K562 (cell line): ENCODE data around the gene ASB13. TPM values are rescaled to one million over a fixed set of nuclear protein-coding genes. Genes with fewer than 3 reads are reported as not detected.

ENCODE experiments used
- ATAC-seq: fragments of 200-7000 bp; cut with Tn5 transposase; 3 replicates; pipeline ENCODE4 v1.9.1; 2020; ENCODE audit warnings: moderate library complexity
- BruUV-seq: library from RNA; stranded (reverse); fragments of 400-500 nt; replicated peaks from 2 replicates; lab custom pipeline; 2021; lab: Mats Ljungman, UMichigan
- CTCF ChIA-PET: fragments of 300-600 bp; formaldehyde crosslinking; extraction: SDS; loops from one replicate; lab custom pipeline; 2021; ENCODE audit warnings: low intra/inter-chr PET ratio; lab: Yijun Ruan, JAX
- POLR2A ChIA-PET: fragments of 300-600, 350-650 bp; sonication (Branson Sonifier 250); formaldehyde crosslinking; extraction: SDS; loops from one replicate; lab custom pipeline; 2021; ENCODE audit warnings: antibody characterized with exemption, inconsistent platforms; lab: Yijun Ruan, JAX
- DNase-seq, 4 experiments: peaks; one replicate each; pipeline versions ENCODE4 v3.0.0 to v3.0.0-alpha.2; 2011 to 2018; ENCODE audit warnings: low spot score in 3 of 4, mixed read lengths in 3 of 4; ENCODE audit errors: extremely low read depth in 1 of 4
- FAIRE-seq: peaks from 2 replicates; lab custom pipeline; 2011; peaks lifted over from hg19 to GRCh38; lab: Jason Lieb, UNC
- H2AFZ ChIP-seq: 2 replicates; pipeline ENCODE4 v1.6.0; 2011; ENCODE audit warnings: low read depth, low read length, control low read depth, inconsistent platforms
- H3K27ac ChIP-seq: fragments of 200-600 bp; 3 replicates; pipeline ENCODE4 v1.8.0; 2011; ENCODE audit warnings: low read depth, mild to moderate bottlenecking, control low read depth, inconsistent platforms, low read length, moderate library complexity, mixed read lengths; ENCODE audit errors: extremely low read depth
- H3K27me3 ChIP-seq, 2 experiments: fragments of 300-600 bp in 1 of 2; 2 replicates in 1 of 2; 3 replicates in 1 of 2; pipeline versions ENCODE4 v1.6.0 to v1.8.0; 2011; ENCODE audit warnings: inconsistent platforms in 2 of 2, low read length in 2 of 2, mild to moderate bottlenecking in 1 of 2, mixed read lengths in 1 of 2, moderate library complexity in 1 of 2; ENCODE audit not compliant: control insufficient read depth in 2 of 2, insufficient read depth in 2 of 2
- H3K36me3 ChIP-seq: fragments of 300-600 bp; 3 replicates; pipeline ENCODE4 v1.8.0; 2011; ENCODE audit warnings: mild to moderate bottlenecking, low read length, inconsistent platforms; ENCODE audit not compliant: control insufficient read depth, insufficient read depth
- H3K4me1 ChIP-seq, 2 experiments: fragments of 200-600 bp in 1 of 2; replicated peaks in 1 of 2; 2 replicates in 1 of 2; 3 replicates in 1 of 2; pipeline versions ENCODE4 v1.5.1 to v1.8.0; 2011; ENCODE audit warnings: inconsistent platforms in 2 of 2, low read length in 2 of 2, mild to moderate bottlenecking in 1 of 2, mixed read lengths in 1 of 2, moderate library complexity in 1 of 2; ENCODE audit not compliant: control insufficient read depth in 2 of 2, insufficient read depth in 2 of 2
- H3K4me2 ChIP-seq: 2 replicates; pipeline ENCODE4 v1.6.1; 2011; ENCODE audit warnings: low read length, control low read depth, inconsistent platforms, mixed read lengths; ENCODE audit not compliant: insufficient read depth
- H3K4me3 ChIP-seq: fragments of 200-600 bp; sonication (generic), shearing (Covaris generic); 2 replicates; pipeline ENCODE4 v1.5.1; 2016; ENCODE audit warnings: control low read depth, inconsistent platforms
- H3K79me2 ChIP-seq: fragments of 200-600 bp; 3 replicates; pipeline ENCODE4 v1.8.0; 2011; ENCODE audit warnings: low read length, inconsistent platforms; ENCODE audit not compliant: control insufficient read depth, insufficient read depth
- H3K9ac ChIP-seq, 2 experiments: 2 replicates each; pipeline versions ENCODE4 v1.6.0 to v1.6.1; 2011; ENCODE audit warnings: low read depth in 2 of 2, low read length in 2 of 2, control low read depth in 1 of 2, inconsistent platforms in 1 of 2, mild to moderate bottlenecking in 1 of 2, mixed read lengths in 1 of 2; ENCODE audit not compliant: insufficient read depth in 1 of 2
- H3K9me1 ChIP-seq: one replicate; pipeline ENCODE4 v1.6.0; 2011; ENCODE audit warnings: inconsistent platforms, mild to moderate bottlenecking, low read length, moderate library complexity; ENCODE audit not compliant: control insufficient read depth, insufficient read depth
- H3K9me3 ChIP-seq: replicated peaks from 2 replicates; pipeline ENCODE4 v1.5.1; 2011; ENCODE audit warnings: low read depth, low read length, inconsistent platforms; ENCODE audit not compliant: control insufficient read depth, insufficient read depth
- H4K20me1 ChIP-seq: replicated peaks from 2 replicates; pipeline ENCODE4 v1.6.1; 2011; ENCODE audit warnings: low read length, inconsistent platforms, mixed read lengths; ENCODE audit not compliant: control insufficient read depth, insufficient read depth
- CCNT2 ChIP-seq: IDR thresholded peaks from 2 replicates; pipeline ENCODE4 v1.6.1; 2011; ENCODE audit warnings: borderline replicate concordance, low read depth, mild to moderate bottlenecking, moderate library complexity, mixed read lengths, low read length; ENCODE audit not compliant: insufficient read length; ENCODE audit errors: extremely low read depth
- CREBBP ChIP-seq: IDR thresholded peaks from one replicate; pipeline ENCODE4 v1.6.1; 2012; ENCODE audit warnings: low read depth, mild to moderate bottlenecking, control low read depth, inconsistent platforms, low read length
- HOXB6 ChIP-seq: fragments of 250-450 bp; sonication (Bioruptor Pico); IDR thresholded peaks from 2 replicates; pipeline ENCODE4 v1.5.1; 2022; ENCODE audit warnings: mild to moderate bottlenecking, borderline replicate concordance
- KDM1A ChIP-seq, 2 experiments: fragments of 450-650 bp; IDR thresholded peaks; 2 replicates each; pipeline ENCODE4 v1.6.1; 2016; ENCODE audit warnings: mild to moderate bottlenecking in 2 of 2
- NR3C1 ChIP-seq: sonication (generic); formaldehyde crosslinking; IDR thresholded peaks from 2 replicates; pipeline ENCODE4 v1.8.1; 2022; ENCODE audit warnings: missing genetic modification reagents
- SAFB ChIP-seq: fragments of 200-400 bp; formaldehyde crosslinking; IDR thresholded peaks from 2 replicates; pipeline ENCODE4 v1.6.1; 2017; ENCODE audit warnings: low read depth, low read length, borderline replicate concordance
- SP1 ChIP-seq: sonication (generic); formaldehyde crosslinking; IDR thresholded peaks from 2 replicates; pipeline ENCODE4 v1.8.1; 2022; ENCODE audit warnings: mild to moderate bottlenecking, missing genetic modification reagents
- SREBF2 ChIP-seq: sonication (generic); formaldehyde crosslinking; IDR thresholded peaks from 2 replicates; pipeline ENCODE4 v1.4.0; 2020; ENCODE audit warnings: mild to moderate bottlenecking, missing genetic modification reagents
- U2AF2 ChIP-seq: fragments of 200-400 bp; formaldehyde crosslinking; optimal IDR thresholded peaks from 2 replicates; pipeline ENCODE3; 2017; ENCODE audit warnings: low read depth, mild to moderate bottlenecking, low read length
- XRCC5 ChIP-seq: fragments of 200-400 bp; formaldehyde crosslinking; IDR thresholded peaks from 2 replicates; pipeline ENCODE4 v1.6.1; 2017; ENCODE audit warnings: low read depth, mild to moderate bottlenecking, low read length
- ZBTB17 ChIP-seq: fragments of 450-650 bp; formaldehyde crosslinking; IDR thresholded peaks from 2 replicates; pipeline ENCODE4 v1.4.0; 2020; ENCODE audit warnings: mild to moderate bottlenecking
- ZNF124 ChIP-seq: sonication (generic); formaldehyde crosslinking; IDR thresholded peaks from 2 replicates; pipeline ENCODE4 v1.8.1; 2022; ENCODE audit warnings: missing genetic modification reagents
- ZNF134 ChIP-seq: fragments of 250-450 bp; sonication (Bioruptor Pico); conservative IDR thresholded peaks from 2 replicates; pipeline ENCODE4 v1.4.0; 2020
- ZNF507 ChIP-seq: conservative IDR thresholded peaks from 2 replicates; pipeline ENCODE4 v1.6.1; 2017; ENCODE audit warnings: missing genetic modification characterization, missing compliant biosample characterization
- ZNF644 ChIP-seq: fragments of 200-800 bp; sonication (Bioruptor generic); IDR thresholded peaks from 2 replicates; pipeline ENCODE4 v1.6.1; 2016; ENCODE audit warnings: low read depth, missing genetic modification characterization, missing compliant biosample characterization
- WGBS: fragments of 100-300 bp; shearing (Covaris generic); methylation state at CpG from one replicate; pipeline ENCODE4 v1.1.6; 2016; ENCODE audit warnings: low coverage, mixed read lengths; ENCODE audit not compliant: insufficient coverage; ENCODE audit errors: missing lambda C conversion rate; 5-methylcytosine and 5-hydroxymethylcytosine counted together
- in situ Hi-C: fragments of 300-500 bp; cut with MboI; formaldehyde crosslinking; loops from 4 replicates; pipeline ENCODE4 v1.15.0; 2018; ENCODE audit warnings: inconsistent platforms, mixed read lengths
- intact Hi-C: fragments of 100-400 bp; cut with micrococcal nuclease; formaldehyde crosslinking; loops from 2 replicates; pipeline ENCODE4 v1.14.2; 2022
- polyA plus RNA-seq, 8 experiments: library from polyadenylated mRNA; depleted of rRNA in 4 of 8; stranded (reverse) in 5 of 8; unstranded in 3 of 8; fragments of >200 nt; fragmentation: Nextera tagmentation in 2 of 8; fragmentation: Illumina TruSeq in 1 of 8; extraction: Ambion mirVana in 2 of 8; extraction: Trizol in 1 of 8; gene quantifications; 2 replicates each; pipeline versions ENCODE4 v1.2.1 to v1.2.3, GENCODE V29; 2011 to 2014; ENCODE audit warnings: inconsistent platforms in 1 of 8, missing spikeins in 1 of 8
- total RNA-seq, 7 experiments: library from RNA; depleted of rRNA in 6 of 7; stranded (reverse); fragments of >200 nt in 6 of 7; fragmentation: Illumina TruSeq in 2 of 7; extraction: Trizol in 2 of 7; gene quantifications; 2 replicates each; pipeline versions ENCODE4 v1.2.1 to v1.2.3, GENCODE V29; 2011 to 2021; ENCODE audit warnings: low replicate concordance in 1 of 7
- TF ChIP-seq, protein P1 (sequence below), 2 experiments: fragments of 450-650 bp; IDR thresholded peaks; 2 replicates each; pipeline ENCODE4 v1.6.1; 2016; ENCODE audit warnings: mild to moderate bottlenecking in 2 of 2, borderline replicate concordance in 1 of 2, low read depth in 1 of 2, moderate library complexity in 1 of 2

Gene ASB13
- total and polyA plus RNA-seq, 9 of the 15 experiments (the other 6 are each of a cell fraction or from before 2014, with no cell fraction given) = 5.2 to 28.8 (median 16.9) TPM

DNA sequence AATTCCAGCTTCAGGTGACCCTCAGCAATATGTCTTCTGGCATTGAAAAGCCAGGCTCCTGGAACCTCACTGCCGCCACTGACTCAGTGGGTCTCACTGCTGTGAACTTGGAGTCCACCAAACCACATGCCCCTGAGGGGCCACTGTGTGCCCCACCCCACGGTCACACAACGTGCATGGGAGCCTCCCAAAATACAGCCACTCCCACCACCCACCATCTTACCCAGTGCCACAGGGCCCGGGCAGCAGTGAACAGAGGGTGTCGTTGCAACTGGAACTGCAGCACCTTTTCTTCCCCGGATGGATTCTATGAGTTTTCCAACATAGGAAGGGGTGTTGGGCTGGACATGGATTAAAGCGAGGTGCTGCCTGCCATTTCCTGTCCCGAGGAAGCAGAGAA, 60.1 kb downstream of the ASB13 start:
- in situ Hi-C loops = no loop called here
- Histone ChIP-seq H3K79me2 (no peaks in the 10 kb centered on the region), H4K20me1 (no peaks in the 10 kb centered on the region), H2AFZ (no peak overlapping the region), H3K9me1 (no peaks in the 10 kb centered on the region), H3K4me2 (no peak overlapping the region), H3K27me3 (peaks cover 0 to 6% of the 10 kb centered on the region in 2 experiments; a peak in 1 of 5 replicates), H3K9ac (no peak overlapping the region), H3K4me3 (no peak overlapping the region), H3K4me1 (peaks cover 4 to 5% of the 10 kb centered on the region in 2 experiments; a peak in 2 of 5 replicates), H3K9me3 (no peaks in the 10 kb centered on the region), H3K36me3 (no peaks in the 10 kb centered on the region), H3K27ac (no peak overlapping the region)
- FAIRE-seq (no peak), ATAC-seq (no peak), DNase-seq (no peak)
- BruUV-seq = no TSS peak
- ChIA-PET POLR2A (no interaction called here), CTCF (no interaction called here)
- intact Hi-C loops = loop anchor here (5.0 kb wide), 1 partner anchor 164 kb away; no protein-coding TSS in a partner anchor
- 60% methylated on average over 7 of the region's 8 CpGs for WGBS
- TF ChIP-seq ZNF124 (no peak), KDM1A (IDR thresholded peaks at IDR 0.05) (no peak), ZNF644 (tag) (no peak), SP1 (CRISPR knock-in tag) (no peak), HOXB6 (no peak), SAFB (no peak), ZNF134 (CRISPR knock-in tag) (no peak), ZBTB17 (CRISPR knock-in tag) (no peak), SREBF2 (CRISPR knock-in tag) (no peak), CREBBP (no peak), U2AF2 (no peak), XRCC5 (no peak), ZNF507 (tag) (no peak), NR3C1 (no peak), CCNT2 (no peak)
- TF ChIP-seq, protein P1, sequence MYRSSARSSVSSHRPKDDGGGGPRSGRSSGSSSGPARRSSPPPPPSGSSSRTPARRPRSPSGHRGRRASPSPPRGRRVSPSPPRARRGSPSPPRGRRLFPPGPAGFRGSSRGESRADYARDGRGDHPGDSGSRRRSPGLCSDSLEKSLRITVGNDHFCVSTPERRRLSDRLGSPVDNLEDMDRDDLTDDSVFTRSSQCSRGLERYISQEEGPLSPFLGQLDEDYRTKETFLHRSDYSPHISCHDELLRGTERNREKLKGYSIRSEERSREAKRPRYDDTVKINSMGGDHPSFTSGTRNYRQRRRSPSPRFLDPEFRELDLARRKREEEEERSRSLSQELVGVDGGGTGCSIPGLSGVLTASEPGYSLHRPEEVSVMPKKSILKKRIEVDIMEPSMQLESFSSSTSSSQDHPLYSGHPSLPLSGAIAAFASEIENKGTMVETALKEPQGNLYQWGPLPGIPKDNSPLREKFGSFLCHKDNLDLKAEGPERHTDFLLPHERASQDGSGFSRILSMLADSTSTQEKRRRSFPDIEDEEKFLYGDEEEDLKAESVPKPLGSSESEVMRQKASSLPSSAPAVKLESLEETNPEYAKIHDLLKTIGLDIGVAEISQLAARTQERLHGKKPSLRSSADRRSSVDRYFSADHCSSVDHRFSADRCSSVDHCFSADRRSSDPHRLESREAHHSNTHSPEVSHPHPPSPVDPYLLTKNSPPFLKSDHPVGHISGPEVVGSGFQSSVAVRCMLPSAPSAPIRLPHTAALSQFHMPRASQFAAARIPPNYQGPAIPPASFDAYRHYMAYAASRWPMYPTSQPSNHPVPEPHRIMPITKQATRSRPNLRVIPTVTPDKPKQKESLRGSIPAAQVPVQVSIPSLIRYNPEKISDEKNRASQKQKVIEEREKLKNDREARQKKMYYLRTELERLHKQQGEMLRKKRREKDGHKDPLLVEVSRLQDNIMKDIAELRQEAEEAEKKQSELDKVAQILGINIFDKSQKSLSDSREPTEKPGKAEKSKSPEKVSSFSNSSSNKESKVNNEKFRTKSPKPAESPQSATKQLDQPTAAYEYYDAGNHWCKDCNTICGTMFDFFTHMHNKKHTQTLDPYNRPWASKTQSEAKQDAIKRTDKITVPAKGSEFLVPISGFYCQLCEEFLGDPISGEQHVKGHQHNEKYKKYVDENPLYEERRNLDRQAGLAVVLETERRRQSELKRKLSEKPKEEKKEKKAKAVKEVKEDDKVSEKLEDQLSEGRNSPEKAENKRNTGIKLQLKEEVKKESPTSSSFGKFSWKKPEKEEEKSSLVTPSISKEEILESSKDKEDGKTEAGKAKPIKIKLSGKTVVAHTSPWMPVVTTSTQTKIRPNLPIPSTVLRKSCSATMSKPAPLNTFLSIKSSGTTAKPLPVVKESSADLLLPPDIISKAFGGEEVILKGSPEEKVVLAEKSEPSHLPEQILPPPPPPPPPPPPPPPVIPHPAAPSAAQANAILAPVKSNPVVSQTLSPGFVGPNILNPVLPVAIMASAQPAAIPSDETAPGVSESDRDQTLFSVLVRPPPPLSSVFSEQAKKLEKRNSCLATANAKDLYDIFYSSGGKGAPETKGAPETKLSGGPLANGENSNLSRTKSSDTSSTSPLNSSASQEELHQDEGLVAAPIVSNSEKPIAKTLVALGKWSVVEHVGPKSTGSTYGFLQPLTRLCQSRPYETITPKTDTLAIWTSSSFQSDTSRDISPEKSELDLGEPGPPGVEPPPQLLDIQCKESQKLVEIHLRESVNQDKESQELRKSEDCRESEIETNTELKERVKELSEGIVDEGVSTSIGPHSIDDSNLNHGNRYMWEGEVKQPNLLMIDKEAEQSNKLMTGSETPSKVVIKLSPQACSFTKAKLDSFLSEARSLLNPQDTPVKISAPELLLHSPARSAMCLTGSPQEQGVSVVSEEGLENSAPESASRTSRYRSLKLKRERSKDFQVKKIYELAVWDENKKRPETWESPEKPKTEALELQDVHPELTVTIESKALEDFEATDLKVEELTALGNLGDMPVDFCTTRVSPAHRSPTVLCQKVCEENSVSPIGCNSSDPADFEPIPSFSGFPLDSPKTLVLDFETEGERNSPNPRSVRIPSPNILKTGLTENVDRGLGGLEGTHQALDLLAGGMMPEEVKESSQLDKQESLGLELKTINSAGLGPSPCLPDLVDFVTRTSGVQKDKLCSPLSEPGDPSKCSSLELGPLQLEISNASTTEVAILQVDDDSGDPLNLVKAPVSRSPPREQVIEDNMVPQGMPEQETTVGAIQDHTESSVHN (IDR thresholded peaks at IDR 0.05; ENCODE audit: borderline replicate concordance in 1 of 2, low read depth in 1 of 2) = no peak
